ENCODE results near the gene EPYC. TPM values are rescaled to one million over a fixed set of nuclear protein-coding genes. Genes with fewer than 3 reads are reported as not detected.
A peak's percentile ranks its signal among the peaks of the same experiment; 100 is the strongest.

EPYC gene
- total RNA-seq, 2 donors from 2014 or later, result not detected

DNA sequence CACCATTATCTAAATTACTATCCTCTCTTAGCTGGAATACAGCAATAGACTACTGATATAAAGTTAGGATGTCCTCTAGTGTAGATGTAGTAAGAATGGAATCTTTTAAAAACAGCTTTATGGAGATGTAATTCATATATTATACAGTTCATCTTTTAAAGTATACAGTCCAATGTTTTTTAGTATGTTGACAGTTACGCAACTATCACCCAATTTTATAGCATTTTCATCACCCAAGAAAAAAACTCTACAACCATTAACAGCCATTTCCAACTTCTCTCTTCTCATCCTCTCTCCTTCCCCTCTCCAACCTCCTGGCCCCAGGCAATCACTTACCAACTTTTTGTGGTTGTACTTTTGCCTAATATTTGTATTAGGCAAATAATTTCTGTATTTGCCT, 22.6 kb downstream of the EPYC start:
- Histone ChIP-seq H3K27ac (no peak overlapping the region), H3K4me1 (no peaks in the 10 kb centered on the region), H3K27me3 (no peaks in the 10 kb centered on the region), H3K36me3 (no peaks in the 10 kb centered on the region), H3K4me3 (no peak overlapping the region), H3K9me3 (no peaks in the 10 kb centered on the region), H3K9ac (ENCODE audit: low read depth in 2 of 2, low read length in 2 of 2) (no peak overlapping the region)
- no peak for DNase-seq
- TF ChIP-seq, protein P1, sequence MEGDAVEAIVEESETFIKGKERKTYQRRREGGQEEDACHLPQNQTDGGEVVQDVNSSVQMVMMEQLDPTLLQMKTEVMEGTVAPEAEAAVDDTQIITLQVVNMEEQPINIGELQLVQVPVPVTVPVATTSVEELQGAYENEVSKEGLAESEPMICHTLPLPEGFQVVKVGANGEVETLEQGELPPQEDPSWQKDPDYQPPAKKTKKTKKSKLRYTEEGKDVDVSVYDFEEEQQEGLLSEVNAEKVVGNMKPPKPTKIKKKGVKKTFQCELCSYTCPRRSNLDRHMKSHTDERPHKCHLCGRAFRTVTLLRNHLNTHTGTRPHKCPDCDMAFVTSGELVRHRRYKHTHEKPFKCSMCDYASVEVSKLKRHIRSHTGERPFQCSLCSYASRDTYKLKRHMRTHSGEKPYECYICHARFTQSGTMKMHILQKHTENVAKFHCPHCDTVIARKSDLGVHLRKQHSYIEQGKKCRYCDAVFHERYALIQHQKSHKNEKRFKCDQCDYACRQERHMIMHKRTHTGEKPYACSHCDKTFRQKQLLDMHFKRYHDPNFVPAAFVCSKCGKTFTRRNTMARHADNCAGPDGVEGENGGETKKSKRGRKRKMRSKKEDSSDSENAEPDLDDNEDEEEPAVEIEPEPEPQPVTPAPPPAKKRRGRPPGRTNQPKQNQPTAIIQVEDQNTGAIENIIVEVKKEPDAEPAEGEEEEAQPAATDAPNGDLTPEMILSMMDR (IDR thresholded peaks at IDR 0.05), result no peak
- intact Hi-C loops (cut with DNase I), result no loop called here

DNA sequence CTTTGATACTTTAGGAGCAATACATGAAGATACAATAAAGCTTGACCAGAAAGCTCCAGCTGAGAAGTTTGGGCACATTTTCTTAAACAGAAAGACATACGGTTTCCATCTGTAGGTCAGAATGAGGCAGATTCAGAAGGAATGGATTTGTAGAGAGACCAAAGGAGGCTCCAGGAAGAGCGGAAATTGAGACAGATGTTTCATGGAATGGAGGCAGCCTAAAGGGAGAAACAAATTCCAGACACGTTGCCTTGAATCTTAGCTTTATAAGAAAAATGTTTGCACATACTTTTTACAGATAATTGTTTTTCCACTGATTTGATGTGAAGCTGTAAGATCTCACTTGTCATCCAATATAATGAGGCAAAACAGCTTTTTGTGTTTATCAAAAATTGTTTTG, 24.8 kb downstream of the EPYC start:
- Histone ChIP-seq H3K9me3 (no peaks in the 10 kb centered on the region), H3K9ac (ENCODE audit: low read depth in 2 of 2, low read length in 2 of 2) (no peak overlapping the region), H3K4me3 (no peak overlapping the region), H3K27me3 (no peaks in the 10 kb centered on the region), H3K36me3 (no peaks in the 10 kb centered on the region), H3K4me1 (no peaks in the 10 kb centered on the region), H3K27ac (no peak overlapping the region)
- intact Hi-C loops (cut with DNase I), result loop anchor here (2.0 kb wide), 1 partner anchor 375 kb away; no protein-coding TSS in a partner anchor
- DNase-seq, result no peak
- TF ChIP-seq, protein P1 (IDR thresholded peaks at IDR 0.05), result no peak

DNA sequence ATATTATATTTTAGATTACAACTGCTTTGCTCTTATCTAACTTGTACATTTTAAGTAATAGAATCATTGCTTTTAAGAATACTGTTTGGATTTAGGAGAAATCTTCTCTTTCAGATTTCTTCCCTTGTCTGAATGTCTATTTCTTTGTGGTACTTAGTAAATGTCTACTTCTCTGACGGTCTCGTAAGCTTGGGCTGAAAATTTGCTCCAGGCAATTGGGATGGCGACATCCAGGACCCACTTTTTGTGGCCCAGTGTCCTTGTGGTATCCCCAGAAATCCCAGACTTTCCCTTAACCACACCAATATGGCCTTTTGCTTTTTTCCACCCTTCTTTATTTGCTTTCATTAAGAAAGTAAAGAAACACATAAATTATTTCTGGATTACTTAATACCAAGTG, 25.8 kb downstream of the EPYC start:
- TF ChIP-seq, protein P1 (IDR thresholded peaks at IDR 0.05), result no peak
- H3K9me3 ChIP-seq, result no peaks in the 10 kb centered on the region

DNA sequence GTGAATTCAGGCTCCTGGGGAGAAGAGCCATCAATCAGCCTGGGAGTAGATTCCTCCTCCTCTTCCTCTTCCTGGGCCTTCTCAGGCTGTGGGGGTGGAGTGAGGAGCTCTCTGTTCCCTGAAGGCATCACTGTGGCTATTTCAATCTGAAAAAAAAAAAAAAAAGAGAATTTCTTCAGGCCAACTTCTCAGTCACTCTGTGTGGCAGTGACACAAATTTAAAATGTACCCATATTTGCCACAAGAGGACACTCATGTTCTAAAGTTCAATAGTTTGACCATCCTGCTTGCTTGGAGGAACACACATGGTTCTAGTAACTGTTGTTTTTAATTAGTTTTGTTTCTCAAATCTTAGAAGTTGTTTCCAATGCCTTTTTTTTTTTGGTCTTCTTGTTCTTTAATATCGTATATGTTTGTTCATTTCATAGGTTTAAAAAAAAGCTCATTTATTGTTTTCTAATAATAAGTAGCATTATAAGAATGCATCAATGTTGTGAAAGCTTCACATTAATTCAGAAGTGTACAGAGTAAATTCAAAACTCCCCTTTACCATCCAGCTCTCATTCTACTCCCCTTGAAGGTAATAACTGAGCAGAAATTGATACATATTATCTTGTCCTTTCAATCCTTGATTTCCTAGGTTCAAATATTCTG, 26.5 kb downstream of the EPYC start:
- intact Hi-C loops (cut with DNase I), result loop anchor here (2.0 kb wide), 1 partner anchor 377 kb away; no protein-coding TSS in a partner anchor
- no peak overlapping the region for H3K4me3 ChIP-seq
- H3K4me1 ChIP-seq, result no peaks in the 10 kb centered on the region
- H3K36me3 ChIP-seq, result no peaks in the 10 kb centered on the region
- no peak overlapping the region for H3K27ac ChIP-seq
- no peak overlapping the region for H3K9ac ChIP-seq (ENCODE audit: low read depth in 2 of 2, low read length in 2 of 2)
- TF ChIP-seq, protein P1 (IDR thresholded peaks at IDR 0.05), result peak; percentile 41
- no peak for DNase-seq
- no peaks in the 10 kb centered on the region for H3K9me3 ChIP-seq
- H3K27me3 ChIP-seq, result no peaks in the 10 kb centered on the region

More for the DNA sequence above, 25.8 kb downstream of the EPYC start:
- intact Hi-C loops (cut with DNase I), result loop anchor here (2.0 kb wide), 1 partner anchor 376 kb away; no protein-coding TSS in a partner anchor
- H3K27me3 ChIP-seq, result no peaks in the 10 kb centered on the region
- H3K27ac ChIP-seq, result no peak overlapping the region
- no peaks in the 10 kb centered on the region for H3K36me3 ChIP-seq
- no peak for DNase-seq
- H3K9ac ChIP-seq (ENCODE audit: low read depth in 2 of 2, low read length in 2 of 2), result no peak overlapping the region
- no peaks in the 10 kb centered on the region for H3K4me1 ChIP-seq
- H3K4me3 ChIP-seq, result no peak overlapping the region

DNA sequence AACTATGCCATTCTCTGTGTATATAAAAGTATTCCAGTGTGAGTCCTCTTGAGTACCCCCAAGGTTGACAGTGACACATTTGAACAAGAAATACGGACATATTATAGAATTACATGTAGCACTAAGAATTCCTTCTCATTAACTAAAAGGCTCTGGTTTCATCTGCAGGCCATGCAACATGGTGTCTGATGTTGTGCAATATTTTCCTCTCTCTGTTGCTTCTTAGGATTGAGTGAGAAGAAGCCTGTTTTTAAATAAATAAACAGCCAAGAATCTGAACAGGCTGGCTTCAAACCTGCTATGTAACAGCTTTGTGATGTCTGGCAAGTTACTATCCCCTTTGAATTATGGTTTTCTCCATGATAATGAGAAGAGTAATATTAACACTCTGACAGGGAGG, 27.5 kb downstream of the EPYC start:
- H3K4me1 ChIP-seq, result no peaks in the 10 kb centered on the region
- H3K9ac ChIP-seq (ENCODE audit: low read depth in 2 of 2, low read length in 2 of 2), result no peak overlapping the region
- no peaks in the 10 kb centered on the region for H3K9me3 ChIP-seq
- no peak overlapping the region for H3K27ac ChIP-seq
- intact Hi-C loops (cut with DNase I), result no loop called here
- no peak overlapping the region for H3K4me3 ChIP-seq
- DNase-seq, result no peak
- H3K27me3 ChIP-seq, result no peaks in the 10 kb centered on the region
- TF ChIP-seq, protein P1 (IDR thresholded peaks at IDR 0.05), result no peak
- H3K36me3 ChIP-seq, result no peaks in the 10 kb centered on the region

Data from colonic mucosa (tissue), 4 donors.